Limb (tissue), 2 donors: ENCODE data around the gene AAR2.

Source experiments
- DNase-seq, 2 donors: peaks; one replicate each; pipeline ENCODE4 v3.0.0-alpha.2; 2016; ENCODE audit errors: extremely low spot score in 2 of 2

Gene AAR2, protein sequence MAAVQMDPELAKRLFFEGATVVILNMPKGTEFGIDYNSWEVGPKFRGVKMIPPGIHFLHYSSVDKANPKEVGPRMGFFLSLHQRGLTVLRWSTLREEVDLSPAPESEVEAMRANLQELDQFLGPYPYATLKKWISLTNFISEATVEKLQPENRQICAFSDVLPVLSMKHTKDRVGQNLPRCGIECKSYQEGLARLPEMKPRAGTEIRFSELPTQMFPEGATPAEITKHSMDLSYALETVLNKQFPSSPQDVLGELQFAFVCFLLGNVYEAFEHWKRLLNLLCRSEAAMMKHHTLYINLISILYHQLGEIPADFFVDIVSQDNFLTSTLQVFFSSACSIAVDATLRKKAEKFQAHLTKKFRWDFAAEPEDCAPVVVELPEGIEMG

DNA sequence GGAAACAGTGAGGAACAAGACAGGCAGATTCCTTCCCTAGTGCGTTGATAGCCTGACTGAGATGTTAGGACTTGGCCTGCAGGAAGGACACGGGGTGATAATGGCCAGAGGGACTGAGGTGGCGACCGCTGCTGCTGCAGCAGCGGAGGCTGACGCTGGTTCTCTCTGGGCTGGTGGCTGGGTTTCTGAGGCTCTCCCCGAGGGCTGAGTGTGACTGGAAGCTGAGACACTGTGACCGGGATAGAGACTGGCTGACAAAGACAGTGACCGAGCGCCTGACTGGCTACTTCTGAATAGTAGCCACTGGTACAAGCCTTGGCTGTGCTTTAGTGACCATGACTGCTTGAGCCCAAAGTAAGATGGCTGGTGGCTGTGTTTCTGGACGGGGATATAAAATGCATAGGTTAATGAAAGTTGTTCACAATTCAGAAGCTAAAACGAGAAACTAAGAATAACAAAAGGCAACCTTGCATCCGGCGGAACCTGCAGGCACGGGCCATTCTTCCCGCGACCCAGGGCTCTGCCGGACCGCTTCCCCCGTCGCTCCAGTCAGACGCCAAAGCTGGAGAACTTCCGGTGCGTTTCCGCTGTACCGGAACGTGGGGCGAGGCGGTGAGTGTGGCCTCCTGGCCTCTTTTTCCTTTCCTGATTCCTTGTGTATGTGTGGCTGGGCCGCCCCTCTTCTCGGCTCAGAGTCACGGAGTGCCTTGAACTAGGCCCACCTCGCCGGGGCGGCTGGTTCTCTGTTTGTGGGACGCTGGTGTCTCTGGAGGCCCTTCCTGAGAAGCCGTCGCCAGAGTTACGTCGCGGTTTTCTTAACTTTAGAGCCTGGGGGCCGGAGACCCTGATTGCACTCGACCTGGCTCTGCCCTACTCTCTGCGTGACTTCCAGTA lies at the start of gene AAR2:
Gene AAR2, plus strand, starts transcription at position 587 of the 894 bp plus-strand sequence. CDS start 3,391 bp downstream, outside the sequence.
- DNase-seq = peak; percentile 76 to 90

DNA sequence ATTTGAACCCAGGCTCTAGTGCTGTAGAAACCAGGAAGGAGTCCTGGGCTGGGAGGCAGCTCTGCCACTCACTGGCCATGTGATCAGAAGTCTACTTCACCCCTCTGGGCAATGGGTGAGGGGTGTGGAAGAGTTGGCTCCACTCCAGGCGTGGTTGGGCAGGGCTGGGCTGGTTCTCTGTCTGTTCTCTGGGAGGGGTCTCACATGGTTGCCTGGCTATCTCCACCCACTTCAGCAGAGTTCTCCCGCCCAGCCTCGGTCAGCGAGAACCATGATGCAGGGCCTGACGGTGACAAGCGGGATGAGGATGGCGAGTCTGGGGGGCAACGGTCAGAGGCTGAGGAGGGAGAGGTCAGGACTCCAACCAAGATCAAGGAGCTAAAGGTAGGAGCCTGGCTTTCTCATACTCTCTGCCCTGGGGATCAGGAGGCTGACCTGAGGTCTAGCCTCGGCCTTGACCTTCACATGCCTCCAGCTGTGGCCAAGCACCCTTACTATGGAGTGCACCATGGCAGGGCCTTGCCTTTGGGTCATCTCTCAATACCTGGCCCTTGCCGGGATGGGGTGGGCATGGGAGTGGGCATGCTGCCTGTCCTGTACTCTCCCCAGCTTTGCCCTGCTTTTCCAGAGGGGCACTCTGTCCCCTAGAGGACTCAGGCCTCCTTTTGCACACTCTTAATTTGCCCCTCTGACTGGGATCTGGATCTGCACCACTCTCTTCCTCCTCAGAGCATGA lies 42.1 kb upstream of the AAR2 start:
- DNase-seq = no peak

DNA sequence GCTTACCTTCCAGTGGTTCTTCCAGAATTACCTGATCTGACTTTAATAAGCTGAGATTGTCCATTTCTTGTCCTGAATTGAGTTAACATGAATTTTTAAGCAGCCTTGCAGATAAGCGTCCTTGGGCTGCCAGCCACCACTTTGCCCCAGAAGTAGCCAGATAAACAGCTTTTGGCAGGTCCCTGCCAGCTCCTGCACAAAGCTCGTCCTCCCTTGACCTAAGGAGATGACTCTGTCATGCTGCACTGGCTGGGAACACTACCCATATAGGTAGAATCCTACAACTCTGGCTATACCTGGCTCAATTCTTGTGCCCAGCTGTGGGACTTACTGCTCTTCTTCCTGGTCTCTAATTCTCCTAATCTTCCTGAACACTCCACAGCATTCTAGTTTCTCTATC lies 39.6 kb upstream of the AAR2 start:
- DNase-seq = no peak

DNA sequence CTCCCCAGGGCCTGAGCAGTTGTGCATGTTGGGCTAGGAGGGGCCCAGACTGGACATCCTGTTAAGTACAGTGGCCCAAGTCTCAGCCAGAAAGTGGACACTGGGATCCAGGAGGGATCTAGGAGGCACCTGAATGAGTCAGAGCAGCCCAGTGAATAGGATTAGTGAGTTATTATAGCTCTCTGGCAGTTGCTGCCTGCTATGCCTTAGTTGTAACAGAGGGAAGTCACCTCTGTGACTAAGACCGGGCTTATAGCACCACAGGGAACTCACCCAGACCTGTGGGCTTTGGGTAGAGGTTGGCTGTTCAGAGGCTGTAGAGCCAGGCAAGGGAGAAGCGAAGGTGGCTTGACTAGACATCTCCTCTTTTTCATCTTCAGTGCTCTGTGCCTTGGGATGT lies 39.0 kb upstream of the AAR2 start:
- DNase-seq = no peak

DNA sequence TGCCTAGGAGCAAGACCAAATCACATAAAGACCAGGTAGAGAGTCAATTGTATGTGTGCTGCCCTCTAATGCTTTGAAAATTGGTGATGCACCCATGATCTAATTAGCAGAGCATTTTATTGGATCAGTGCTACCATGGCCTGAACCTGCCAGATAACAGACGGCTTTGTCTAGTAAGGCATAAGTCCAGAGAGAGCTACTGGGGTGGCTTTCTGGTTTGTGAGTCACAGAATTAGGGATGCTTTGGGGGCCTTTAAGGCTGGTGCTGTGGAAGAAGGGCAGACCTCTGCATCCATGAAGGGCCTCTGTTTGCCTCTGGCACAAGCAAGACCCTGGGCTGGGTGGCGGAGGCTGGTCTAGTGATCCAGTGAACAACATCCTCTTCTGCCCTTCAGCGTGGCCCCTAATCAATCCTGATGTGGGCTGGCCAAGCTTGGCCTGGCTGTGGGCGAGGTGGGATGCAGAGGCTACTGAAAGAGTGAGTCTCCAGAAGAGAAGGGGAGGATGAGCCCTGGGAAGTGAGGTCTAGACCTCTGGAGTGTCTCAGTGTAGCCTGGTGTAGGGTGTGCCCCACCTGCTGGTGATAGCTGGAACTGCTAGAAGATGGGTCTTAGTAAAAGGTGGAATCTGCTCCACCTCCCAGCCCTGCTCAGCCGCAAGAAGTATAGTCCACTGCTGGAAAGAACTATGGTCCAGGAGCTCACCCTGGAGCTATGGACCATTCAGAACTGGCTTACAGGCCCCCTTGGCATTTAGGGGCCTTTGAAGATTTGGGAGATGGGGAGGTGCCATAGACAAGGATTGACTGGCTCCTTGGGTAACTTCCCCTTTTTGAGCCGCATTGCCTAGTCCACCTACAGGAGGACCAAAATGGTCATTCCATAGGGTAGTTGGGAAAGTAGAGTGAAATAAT lies 36.7 kb upstream of the AAR2 start:
- peak; percentile 57 to 87 for DNase-seq

DNA sequence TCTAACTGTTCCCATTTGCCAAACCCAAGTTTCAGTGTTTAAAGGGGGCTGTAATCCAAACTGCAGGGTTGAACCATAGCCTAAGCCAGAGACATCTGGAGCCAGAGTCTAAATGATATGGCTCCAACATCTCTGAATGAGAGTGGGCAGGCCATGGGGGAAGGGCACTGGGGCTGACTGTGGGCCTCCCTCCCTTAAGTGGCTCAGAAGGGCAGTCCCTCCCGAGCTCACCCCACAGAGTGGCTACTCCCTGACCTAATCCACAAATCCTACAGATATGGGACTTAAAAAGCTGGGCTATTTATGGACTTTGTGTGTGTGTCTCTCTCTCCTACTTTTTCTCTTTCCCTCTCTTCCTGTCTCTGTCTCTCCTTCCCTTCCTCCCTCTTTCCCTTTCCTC lies 35.8 kb upstream of the AAR2 start:
- no peak for DNase-seq

DNA sequence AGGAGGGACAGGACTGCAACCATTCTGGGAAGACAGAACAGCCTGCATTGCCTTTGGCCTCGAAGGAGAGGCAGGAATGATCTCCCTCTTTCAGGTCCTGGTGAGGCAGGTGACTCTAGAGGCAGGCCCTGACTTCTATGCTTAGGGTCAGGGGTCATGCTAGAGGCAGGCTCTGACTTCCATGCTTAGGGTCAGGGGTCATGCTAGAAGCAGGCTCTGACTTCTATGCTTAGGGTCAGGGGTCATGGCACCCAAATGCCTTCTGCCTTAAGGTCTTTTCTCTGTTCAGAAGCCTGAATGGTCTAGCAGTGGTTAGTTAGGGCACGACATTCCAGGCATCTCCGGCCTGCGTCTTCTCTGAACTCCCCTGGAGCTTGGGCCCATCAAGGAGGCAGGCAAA lies 35.1 kb upstream of the AAR2 start:
- no peak for DNase-seq

DNA sequence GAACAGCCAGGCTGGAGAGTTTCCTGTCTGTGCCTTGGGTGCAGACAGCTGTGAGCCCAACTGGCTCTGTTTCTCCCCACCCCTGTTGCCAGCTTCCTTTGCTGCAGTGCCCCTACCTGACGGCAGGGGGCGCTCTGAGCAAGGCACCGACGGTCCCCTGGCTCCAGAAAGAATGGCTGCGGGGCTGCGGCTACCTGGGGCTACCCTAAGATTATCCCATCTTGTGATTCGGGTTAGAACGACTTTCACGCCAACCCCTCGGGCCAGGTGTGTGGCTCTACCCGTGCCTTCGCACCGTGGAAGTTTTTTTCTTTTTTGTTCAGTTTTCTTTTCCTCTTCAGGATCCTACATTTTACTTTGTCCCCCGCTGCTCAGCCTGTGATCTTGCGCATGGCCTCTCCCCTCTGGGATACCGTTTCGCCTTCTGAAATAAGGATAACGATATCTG lies 33.4 kb upstream of the AAR2 start:
- DNase-seq = peak; percentile 47 to 79

DNA sequence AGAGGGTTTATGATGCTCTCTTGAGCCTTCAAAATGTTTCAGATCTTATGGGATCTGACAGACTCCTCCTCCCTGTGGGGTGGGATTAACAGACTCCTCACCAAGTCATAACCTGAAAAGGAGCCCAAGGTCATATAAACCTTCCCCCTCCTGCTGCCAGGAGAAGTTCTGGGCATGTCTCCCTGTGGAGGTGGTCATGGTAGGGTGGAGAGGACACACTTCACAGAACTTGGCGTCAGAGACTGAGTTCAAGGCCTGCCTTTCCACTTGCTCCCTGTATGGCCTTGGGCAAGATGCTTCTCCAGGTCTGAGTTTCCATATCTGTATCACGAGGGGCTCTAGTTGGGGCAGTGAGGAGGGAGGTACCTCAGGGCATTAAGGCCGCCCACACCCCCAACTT lies 32.4 kb upstream of the AAR2 start:
- DNase-seq = no peak

DNA sequence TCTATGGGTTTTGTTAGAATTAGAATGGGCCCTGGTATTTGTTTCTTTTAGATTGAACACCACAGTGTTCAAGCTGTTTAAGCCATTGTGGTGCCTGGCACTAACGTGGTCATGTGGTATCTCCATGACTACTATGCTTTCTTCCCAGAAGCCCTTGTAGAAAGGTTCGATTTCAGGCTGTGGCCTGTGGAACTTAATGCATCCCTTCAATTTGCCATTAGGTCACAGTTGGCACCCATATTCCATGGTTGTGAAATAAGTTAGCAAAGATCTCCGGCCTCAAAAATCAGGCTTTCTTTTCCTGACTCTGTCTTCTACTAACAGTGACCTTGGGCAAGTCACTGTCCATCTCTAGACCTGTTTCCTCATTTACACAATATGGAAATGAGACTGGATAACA lies 31.3 kb upstream of the AAR2 start:
- DNase-seq = no peak

DNA sequence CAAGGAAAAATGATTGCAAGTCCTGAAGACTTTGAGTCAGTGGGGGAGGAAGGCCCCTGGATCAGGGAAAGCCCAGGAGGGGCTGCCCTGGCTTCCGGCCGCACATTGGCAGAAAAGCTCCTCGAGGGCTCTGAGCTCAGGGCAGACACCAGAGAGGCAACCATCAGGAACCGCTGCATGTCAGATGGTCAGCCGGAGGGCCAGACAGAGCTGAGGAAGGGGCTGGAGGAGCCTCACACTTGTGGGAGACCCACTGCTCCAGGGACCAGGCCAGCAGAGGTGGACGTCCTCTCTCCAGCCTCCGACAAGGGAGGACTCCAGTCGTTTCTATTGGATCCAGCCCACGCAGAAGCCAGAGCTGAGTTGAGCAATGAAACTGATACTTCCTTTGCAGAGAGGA lies 30.2 kb upstream of the AAR2 start:
- DNase-seq = no peak

DNA sequence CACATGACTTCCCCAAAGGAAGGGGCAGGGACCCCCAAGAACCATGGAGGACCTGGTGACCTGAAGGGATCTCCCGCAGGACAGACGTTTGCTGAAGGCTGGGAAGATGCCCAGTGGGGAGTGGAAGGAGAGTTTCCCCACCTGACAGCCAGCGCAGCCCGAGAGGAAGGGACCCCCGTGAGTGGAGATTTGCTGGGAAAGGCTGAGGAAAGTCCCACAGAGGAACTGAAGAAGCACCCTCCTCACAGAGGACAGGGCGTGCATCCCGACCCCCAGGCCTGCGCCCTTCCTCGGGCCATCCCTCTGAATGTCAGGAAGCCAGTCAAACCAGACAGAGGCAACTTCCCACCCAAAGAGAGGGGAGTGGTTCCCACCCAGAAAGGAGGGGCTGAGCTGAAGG lies 29.6 kb upstream of the AAR2 start:
- DNase-seq = no peak

DNA sequence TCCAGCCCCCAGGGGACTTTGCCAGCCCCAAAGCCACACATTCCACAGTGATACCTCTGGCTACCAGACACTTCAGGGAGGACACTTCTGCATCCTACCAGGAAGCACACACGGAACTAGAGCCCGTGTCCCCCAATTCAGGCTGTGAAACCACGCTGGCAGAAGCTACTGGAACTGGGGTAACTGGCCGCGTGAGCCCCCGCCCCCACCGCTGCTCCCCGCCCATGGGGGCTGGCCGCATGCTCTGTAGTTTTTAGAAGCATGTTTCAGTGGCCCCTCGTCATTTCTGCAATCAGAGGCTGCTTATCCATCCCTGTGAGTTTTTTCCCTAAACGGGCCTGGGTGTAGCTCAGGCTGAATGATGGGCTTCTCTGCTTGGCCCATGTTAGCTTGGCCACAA lies 28.7 kb upstream of the AAR2 start:
- no peak for DNase-seq

DNA sequence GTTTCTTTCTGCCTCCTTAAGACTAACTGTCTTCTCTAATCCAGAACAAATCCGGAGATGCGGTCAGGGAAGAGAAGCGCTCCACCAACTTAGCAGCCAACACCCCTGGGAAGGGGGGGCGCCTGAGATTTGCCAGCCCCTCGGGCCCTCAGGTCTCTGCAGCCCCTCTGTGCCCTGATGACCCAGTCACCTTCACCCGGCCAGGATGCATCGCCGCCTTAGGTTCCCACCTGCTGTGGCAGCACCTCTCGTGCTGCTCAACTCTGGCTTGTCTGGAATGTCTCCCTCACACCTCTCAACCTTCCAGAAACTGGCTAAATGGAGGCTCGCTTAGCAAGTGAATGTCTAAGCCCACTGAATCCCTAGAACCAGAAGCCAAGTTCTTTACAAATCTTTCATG lies 28.0 kb upstream of the AAR2 start:
- no peak for DNase-seq

DNA sequence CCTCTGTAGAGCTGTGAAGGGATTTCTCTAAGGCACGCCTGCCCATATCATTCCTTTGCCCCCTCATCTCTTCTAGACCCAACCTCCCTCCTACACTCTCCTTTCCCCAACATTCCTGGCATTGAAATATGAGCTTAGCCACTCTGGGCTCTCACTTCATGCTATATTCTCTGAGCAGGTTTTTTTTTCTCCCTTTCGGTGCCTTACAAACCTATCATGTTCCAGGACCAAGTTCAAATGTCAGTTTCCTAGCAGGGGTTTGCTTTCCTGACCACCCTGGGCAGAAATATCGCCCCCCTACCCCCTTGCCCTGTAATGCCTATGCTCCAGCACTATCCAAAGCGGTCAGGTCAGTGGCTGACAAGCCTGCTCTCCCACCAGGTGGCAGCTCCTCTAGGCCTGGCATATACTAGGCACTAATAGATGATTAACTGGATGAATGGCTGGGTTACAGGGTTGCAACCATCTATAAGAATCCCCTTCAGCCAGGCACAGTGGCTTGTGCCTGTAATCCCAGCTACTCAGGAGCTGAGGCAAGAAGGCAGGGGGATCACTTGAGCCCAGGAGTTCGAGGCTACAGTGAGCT lies 25.7 kb upstream of the AAR2 start:
- DNase-seq = no peak

DNA sequence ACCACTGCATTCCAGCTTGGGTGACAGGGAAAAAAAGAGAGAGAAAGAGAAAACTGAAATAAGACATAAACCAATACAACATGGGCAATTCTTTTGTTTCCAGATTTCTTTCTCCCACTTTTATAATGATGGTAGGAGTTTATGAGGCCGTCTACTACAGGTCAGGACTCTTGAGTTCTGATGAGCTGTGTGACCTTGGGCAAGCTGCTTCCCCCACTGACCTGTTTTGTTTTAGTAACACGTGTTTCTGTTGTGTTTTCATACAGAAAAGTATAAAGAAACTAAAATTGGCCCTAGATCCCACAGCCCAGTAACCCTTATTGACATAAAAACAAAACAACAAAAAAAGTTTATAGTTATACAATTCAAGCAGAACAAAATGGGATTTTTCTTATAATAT lies 22.9 kb upstream of the AAR2 start:
- no peak for DNase-seq

DNA sequence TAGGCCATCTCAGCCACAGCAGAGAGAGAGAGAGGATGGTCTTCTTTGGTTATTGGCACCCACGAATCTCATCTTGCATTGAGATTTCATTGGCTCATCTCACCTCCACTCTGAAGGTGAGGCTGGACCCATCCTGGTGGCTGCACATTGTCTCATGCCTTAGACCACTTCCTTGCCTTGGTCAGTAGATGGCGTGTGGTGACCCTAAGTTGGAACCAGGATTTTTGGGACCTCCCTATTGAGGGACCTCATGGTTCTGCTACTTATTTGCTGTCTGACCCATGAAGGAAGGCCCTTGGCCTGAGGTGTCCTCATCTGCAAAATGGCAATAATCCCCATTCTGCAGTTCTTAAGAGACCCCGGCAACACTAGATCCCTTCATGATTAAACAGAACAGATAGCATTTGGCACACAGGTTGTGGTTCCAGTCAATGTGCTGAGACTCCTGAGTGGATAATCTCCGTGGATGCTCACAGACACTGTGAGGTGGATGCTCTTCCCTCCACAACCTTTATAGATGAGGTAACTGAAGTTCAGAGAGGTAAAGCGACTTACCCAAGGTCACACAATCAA lies 21.5 kb upstream of the AAR2 start:
- DNase-seq = peak in 1 of 2 donors; percentile 5

DNA sequence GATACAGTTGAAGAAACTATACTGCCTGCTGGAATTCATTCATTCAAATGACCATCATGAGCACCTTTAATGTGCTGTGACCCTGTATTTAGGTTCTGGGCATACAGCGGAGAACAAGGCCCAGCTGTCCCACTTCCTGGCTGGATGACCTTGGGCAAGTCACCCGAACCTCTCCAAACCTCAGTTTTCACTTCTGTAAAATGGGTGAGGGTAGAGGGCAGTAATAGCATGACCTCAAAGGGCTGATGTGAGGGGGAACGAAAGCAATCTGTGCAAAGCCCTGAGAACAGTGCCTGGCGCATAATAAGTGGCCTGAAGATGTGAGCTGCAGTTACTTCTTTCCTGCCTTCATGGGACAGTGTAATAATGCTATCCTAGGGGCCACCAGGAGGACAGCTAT lies 20.5 kb upstream of the AAR2 start:
- no peak for DNase-seq

DNA sequence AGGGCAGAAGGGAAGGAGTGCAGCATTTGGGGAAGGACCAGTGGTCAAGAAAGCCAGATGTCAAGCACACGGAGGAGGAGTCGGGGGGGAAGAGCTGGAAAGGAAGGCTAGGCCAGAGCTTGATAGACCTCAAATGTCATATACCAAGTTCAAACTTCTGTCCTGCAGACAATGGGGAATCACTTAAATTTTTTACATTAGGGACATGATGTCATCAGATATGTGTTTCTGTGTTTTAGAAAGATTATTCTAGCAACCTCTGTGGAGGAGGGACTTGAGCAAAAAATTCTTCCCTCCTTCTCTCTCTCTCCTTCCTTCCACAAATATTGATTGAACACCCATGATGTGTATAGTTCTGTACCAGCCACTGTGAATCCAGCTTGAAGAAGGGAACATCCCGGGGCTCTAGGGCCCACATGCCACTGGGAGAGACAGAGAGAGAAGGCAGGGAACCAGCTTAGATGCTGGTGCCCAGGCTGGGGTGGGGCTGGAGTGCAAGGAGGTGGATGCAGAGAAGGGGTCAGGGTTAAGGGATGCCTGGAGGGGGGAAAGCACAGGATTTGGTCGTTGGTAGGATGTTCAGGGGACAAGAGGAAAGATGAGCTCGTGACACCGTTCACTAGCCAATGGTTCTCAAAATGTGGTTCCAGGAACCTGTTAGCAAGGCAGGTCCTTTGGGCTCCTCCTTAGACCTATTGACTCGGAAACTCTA lies 19.8 kb upstream of the AAR2 start:
- DNase-seq = no peak

DNA sequence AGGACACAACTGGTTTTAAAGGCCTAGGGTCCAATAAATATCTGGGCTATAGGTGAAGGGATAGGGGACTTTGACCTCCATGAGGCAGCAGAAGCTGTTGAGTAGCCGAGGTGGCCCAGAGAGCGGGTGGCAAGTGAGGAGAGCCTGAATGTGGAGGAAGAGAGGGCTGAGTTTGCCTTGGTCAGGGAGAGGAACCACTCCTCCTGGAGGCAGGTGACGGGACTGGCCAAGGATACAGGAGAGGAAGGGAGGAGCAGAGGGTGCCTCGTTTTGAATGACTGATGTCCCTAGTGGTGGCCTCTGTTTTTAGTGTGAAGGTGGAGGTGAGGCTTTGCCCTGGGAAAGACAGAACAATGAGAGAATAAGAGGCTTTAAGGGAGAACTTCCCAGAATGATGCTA lies 19.1 kb upstream of the AAR2 start:
- no peak for DNase-seq
